Astrocyte of the cerebellum (primary cell): ENCODE results near the gene LRRK1.

Experiments used
- DNase-seq: peaks from one replicate; pipeline ENCODE4 v3.0.0-alpha.2; 2011; ENCODE audit warnings: low read depth
- H3K4me3 ChIP-seq: 2 replicates; pipeline ENCODE4 v1.5.1; 2011; ENCODE audit warnings: mild to moderate bottlenecking, low read depth, low read length, moderate library complexity
- CTCF ChIP-seq: IDR thresholded peaks from 2 replicates; pipeline ENCODE4 v1.5.1; 2012; ENCODE audit warnings: low read length, low read depth, moderate library complexity, mild to moderate bottlenecking; ENCODE audit errors: missing control alignments
- in situ Hi-C: cut with HindIII; loops from 2 replicates; pipeline ENCODE4 v1.10.0; 2017; ENCODE audit warnings: low sequenced_read_pairs

LRRK1 gene

GRCh38 chr15:101105059-101105891 lies 186.1 kb downstream of the LRRK1 start:
- DNase-seq = no peak
- no peak overlapping the region for H3K4me3 ChIP-seq
- in situ Hi-C loops = no loop called here
- no peak for TF ChIP-seq CTCF

- in situ Hi-C loops = no loop called here
- TF ChIP-seq CTCF = no peak
Measured at GRCh38 chr15:101107101-101107500, 187.9 kb downstream of the LRRK1 start.

GRCh38 chr15:101107625-101108460 lies 188.7 kb downstream of the LRRK1 start:
- TF ChIP-seq CTCF = no peak
- no peak overlapping the region for H3K4me3 ChIP-seq
- in situ Hi-C loops = no loop called here
- no peak for DNase-seq

More at GRCh38 chr15:101107101-101107500, 187.9 kb downstream of the LRRK1 start:
- DNase-seq = no peak
- no peak overlapping the region for H3K4me3 ChIP-seq

- no peak overlapping the region for H3K4me3 ChIP-seq
- in situ Hi-C loops = no loop called here
- TF ChIP-seq CTCF = no peak
- DNase-seq = no peak
Measured at GRCh38 chr15:101108461-101108775, 189.3 kb downstream of the LRRK1 start.

- TF ChIP-seq CTCF = no peak
- no peak for DNase-seq
- H3K4me3 ChIP-seq = no peak overlapping the region
- in situ Hi-C loops = no loop called here
Measured at GRCh38 chr15:101108791-101109190, 189.6 kb downstream of the LRRK1 start.

- in situ Hi-C loops = loop anchor here (5.0 kb wide), 2 partner anchors 46 to 81 kb away; no protein-coding TSS in a partner anchor
- no peak for DNase-seq
- no peak overlapping the region for H3K4me3 ChIP-seq
- TF ChIP-seq CTCF = no peak
Measured at GRCh38 chr15:101110681-101111569, 191.8 kb downstream of the LRRK1 start.
